Endodermal cell (in vitro differentiated cells): ENCODE data around the gene KDM1A. TPM values are rescaled to one million over a fixed set of nuclear protein-coding genes. Genes with fewer than 3 reads are reported as not detected.

Source experiments
- DNase-seq: peaks from one replicate; pipeline ENCODE4 v3.0.0-alpha.2; 2017
- H3K27ac ChIP-seq: 2 replicates; pipeline ENCODE4 v1.5.1; 2013; ENCODE audit warnings: mild to moderate bottlenecking, low read depth, low read length, moderate library complexity
- H3K27me3 ChIP-seq: 2 replicates; pipeline ENCODE4 v1.6.1; 2013; ENCODE audit warnings: mild to moderate bottlenecking, low read length, moderate library complexity; ENCODE audit not compliant: insufficient read depth, control insufficient read depth, poor library complexity, severe bottlenecking
- H3K36me3 ChIP-seq: 2 replicates; pipeline ENCODE4 v1.7.0; 2013; ENCODE audit warnings: mild to moderate bottlenecking, low read length, moderate library complexity; ENCODE audit not compliant: control insufficient read depth, insufficient read depth
- H3K4me1 ChIP-seq: one replicate; pipeline ENCODE4 v1.7.0; 2013; ENCODE audit warnings: low read length; ENCODE audit not compliant: control insufficient read depth, insufficient read depth
- H3K4me3 ChIP-seq: 2 replicates; pipeline ENCODE4 v1.5.1; 2013; ENCODE audit warnings: mild to moderate bottlenecking, low read length, moderate library complexity
- H3K9ac ChIP-seq: 2 replicates; pipeline ENCODE4 v1.6.1; 2013; ENCODE audit warnings: mild to moderate bottlenecking, low read length, moderate library complexity; ENCODE audit not compliant: poor library complexity, severe bottlenecking; ENCODE audit errors: extremely low read depth
- H3K9me3 ChIP-seq: 2 replicates; pipeline ENCODE4 v1.6.1; 2013; ENCODE audit warnings: mild to moderate bottlenecking, low read length, moderate library complexity; ENCODE audit not compliant: control insufficient read depth
- H3K27ac Mint-ChIP-seq: 2 replicates; pipeline ENCODE4 v1.8.0; 2020; ENCODE audit warnings: mixed read lengths
- H3K27me3 Mint-ChIP-seq: 2 replicates; pipeline ENCODE4 v1.8.0; 2021; ENCODE audit warnings: mild to moderate bottlenecking, mixed read lengths; ENCODE audit not compliant: insufficient read depth
- H3K36me3 Mint-ChIP-seq: 2 replicates; pipeline ENCODE4 v1.8.0; 2020; ENCODE audit warnings: low read depth, mixed read lengths
- H3K4me1 Mint-ChIP-seq: 2 replicates; pipeline ENCODE4 v1.8.0; 2020; ENCODE audit warnings: mixed read lengths
- H3K4me3 Mint-ChIP-seq: 2 replicates; pipeline ENCODE4 v1.8.0; 2020; ENCODE audit warnings: mild to moderate bottlenecking, moderate library complexity, mixed read lengths
- H3K9me3 Mint-ChIP-seq: 2 replicates; pipeline ENCODE4 v1.8.0; 2020; ENCODE audit warnings: mild to moderate bottlenecking, mixed read lengths
- CTCF ChIP-seq: fragments of 200-600 bp; sonication (generic); conservative IDR thresholded peaks from 2 replicates; pipeline ENCODE4 v1.5.0; 2021; ENCODE audit warnings: antibody characterized with exemption, mild to moderate bottlenecking
- WGBS, 2 experiments: methylation state at CpG; one replicate each; pipeline versions ENCODE4 v1.1.5 to v1.1.7; 2013; ENCODE audit warnings: missing lambda C conversion rate in 2 of 2, mixed read lengths in 1 of 2; ENCODE audit not compliant: insufficient coverage in 1 of 2, insufficient read length in 1 of 2; 5-methylcytosine and 5-hydroxymethylcytosine counted together
- total RNA-seq, 2 donors: library from RNA; stranded (reverse); fragmentation: NEBNext Ultra II Directional in 1 of 2; extraction: Animal tissue kit (Norgen Biotek cat#: 25700) in 1 of 2; gene quantifications; 2 replicates in 1 of 2; 3 replicates in 1 of 2; pipeline ENCODE4 v1.2.1, GENCODE V29; 2021

KDM1A gene
- total RNA-seq, 2 donors from 2014 or later, result 153 to 204 TPM

GRCh38 chr1:23062271-23062670 is 43.0 kb downstream of the KDM1A start:
- no peak overlapping the region for H3K9ac ChIP-seq
- H3K4me1 ChIP-seq, result no peaks in the 10 kb centered on the region
- H3K36me3 ChIP-seq, result peaks cover 86% of the 10 kb centered on the region
- WGBS, 2 experiments, result 86 to 91% methylated on average over 2 of the region's 2 CpGs
- H3K4me3 Mint-ChIP-seq, result no peak overlapping the region
- H3K36me3 Mint-ChIP-seq, result peaks cover 72% of the 10 kb centered on the region
- no peaks in the 10 kb centered on the region for H3K9me3 ChIP-seq
- no peak overlapping the region for H3K27ac Mint-ChIP-seq
- no peaks in the 10 kb centered on the region for H3K27me3 ChIP-seq
- no peak for TF ChIP-seq CTCF
- H3K27me3 Mint-ChIP-seq, result no peaks in the 10 kb centered on the region
- no peak overlapping the region for H3K4me3 ChIP-seq
- H3K9me3 Mint-ChIP-seq, result no peaks in the 10 kb centered on the region
- no peak overlapping the region for H3K27ac ChIP-seq
- H3K4me1 Mint-ChIP-seq, result peaks cover 3% of the 10 kb centered on the region
- DNase-seq, result no peak

GRCh38 chr1:23065385-23065784 is 46.1 kb downstream of the KDM1A start:
- Histone ChIP-seq H3K9ac (no peak overlapping the region), H3K27ac (no peak overlapping the region), H3K36me3 (peaks cover 82% of the 10 kb centered on the region), H3K4me1 (no peaks in the 10 kb centered on the region), H3K27me3 (no peaks in the 10 kb centered on the region), H3K9me3 (no peaks in the 10 kb centered on the region), H3K4me3 (no peak overlapping the region)
- Mint-ChIP-seq H3K9me3 (no peaks in the 10 kb centered on the region), H3K4me3 (no peak overlapping the region), H3K4me1 (peaks cover 8% of the 10 kb centered on the region), H3K27me3 (no peaks in the 10 kb centered on the region), H3K36me3 (peaks cover 71% of the 10 kb centered on the region), H3K27ac (no peak overlapping the region)
- DNase-seq, result no peak
- WGBS, 2 experiments, result 97% methylated on average over 2 of the region's 2 CpGs; no CpG with 5 or more reads in 1 of the 2 experiments
- no peak for TF ChIP-seq CTCF

- Histone ChIP-seq H3K9ac (no peak overlapping the region), H3K27ac (no peak overlapping the region), H3K36me3 (peaks cover 80% of the 10 kb centered on the region), H3K9me3 (no peaks in the 10 kb centered on the region), H3K27me3 (no peaks in the 10 kb centered on the region), H3K4me1 (no peaks in the 10 kb centered on the region), H3K4me3 (no peak overlapping the region)
- Mint-ChIP-seq H3K4me1 (peaks cover 8% of the 10 kb centered on the region), H3K27me3 (no peaks in the 10 kb centered on the region), H3K9me3 (no peaks in the 10 kb centered on the region), H3K27ac (no peak overlapping the region), H3K4me3 (no peak overlapping the region), H3K36me3 (peaks cover 71% of the 10 kb centered on the region)
- 86% methylated on average over 2 of the region's 2 CpGs; no CpG with 5 or more reads in 1 of the 2 experiments for WGBS, 2 experiments
- DNase-seq, result no peak
- no peak for TF ChIP-seq CTCF
Observed at GRCh38 chr1:23066075-23066474, 46.8 kb downstream of the KDM1A start.
